Stimulated activated CD4-positive, alpha-beta T cell treated with anti-CD3 and anti-CD28 coated beads, Interleukin-2, amount 100 ng/mL, for 24 hours (primary cell): ENCODE data around the gene DAPK3.
"Not testable (repeated sequence)": the region's sequence is repeated elsewhere in the genome, so short reads cannot be mapped to it uniquely, and the experiment has no call there.

Experiments used
- DNase-seq, 2 donors: peaks; one replicate each; pipeline ENCODE4 v3.0.0-alpha.2; 2020

Gene DAPK3

GRCh38 chr19:3952755-3953276, 18.1 kb downstream of the DAPK3 start:
- DNase-seq: not testable (repeated sequence)

- DNase-seq: no peak
These were observed 19.7 kb downstream of the DAPK3 start for GRCh38 chr19:3950871-3951861.

GRCh38 chr19:3949997-3950859, 20.7 kb downstream of the DAPK3 start:
- no peak for DNase-seq

GRCh38 chr19:3949294-3949693, 21.6 kb downstream of the DAPK3 start:
- no peak for DNase-seq

- DNase-seq: not testable (repeated sequence)
These were observed 23.5 kb downstream of the DAPK3 start for GRCh38 chr19:3947316-3947933.

- no peak for DNase-seq
These were observed 25.1 kb downstream of the DAPK3 start for GRCh38 chr19:3945838-3946237.

GRCh38 chr19:3944018-3944721, 26.7 kb downstream of the DAPK3 start:
- no peak for DNase-seq

- DNase-seq: no peak
These were observed 28.0 kb downstream of the DAPK3 start for GRCh38 chr19:3942790-3943409.

GRCh38 chr19:3938300-3938950, 32.5 kb downstream of the DAPK3 start:
- not testable (repeated sequence) for DNase-seq

GRCh38 chr19:3936506-3937442, 34.1 kb downstream of the DAPK3 start:
- no peak for DNase-seq

- DNase-seq: no peak
These were observed 37.7 kb downstream of the DAPK3 start, which contains the start of gene NMRK2 for GRCh38 chr19:3932931-3933810. Gene NMRK2, plus strand, starts transcription at chr19:3933069. Its CDS starts 603 bp downstream, at chr19:3933672.

GRCh38 chr19:3931041-3931440, 39.9 kb downstream of the DAPK3 start:
- DNase-seq: no peak

- no peak for DNase-seq
These were observed 47.0 kb downstream of the DAPK3 start for GRCh38 chr19:3923912-3924311.

GRCh38 chr19:3923096-3923758, 47.7 kb downstream of the DAPK3 start:
- DNase-seq: no peak

GRCh38 chr19:3919793-3920192, 51.1 kb downstream of the DAPK3 start:
- DNase-seq: no peak

GRCh38 chr19:3916033-3916432, 54.9 kb downstream of the DAPK3 start:
- DNase-seq: no peak

- DNase-seq: no peak
These were observed 56.7 kb downstream of the DAPK3 start for GRCh38 chr19:3914199-3914598.

GRCh38 chr19:3910105-3910504, 60.8 kb downstream of the DAPK3 start:
- DNase-seq: no peak
